Hepatocyte (in vitro differentiated cells): ENCODE measurements around the gene WNT7B.

ENCODE experiments used
- CTCF ChIP-seq: fragments of 200-600 bp; sonication (generic); IDR thresholded peaks from 2 replicates; pipeline ENCODE4 v1.5.1; 2016; ENCODE audit warnings: antibody characterized with exemption, mild to moderate bottlenecking; ENCODE audit not compliant: poor library complexity
- EZH2 ChIP-seq: fragments of 200-600 bp; sonication (generic); IDR thresholded peaks from 2 replicates; pipeline ENCODE4 v1.6.1; 2016; ENCODE audit warnings: antibody characterized with exemption, mild to moderate bottlenecking, borderline replicate concordance
- EZH2phosphoT487 ChIP-seq: fragments of 200-600 bp; sonication (generic); IDR thresholded peaks from one replicate; pipeline ENCODE4 v1.6.1; 2018; ENCODE audit warnings: antibody characterized with exemption, mild to moderate bottlenecking, low read depth, moderate library complexity; ENCODE audit not compliant: unreplicated experiment, severe bottlenecking

- TF ChIP-seq CTCF (no peak), EZH2 (no peak), EZH2phosphoT487 (no peak)
Observed at GRCh38 chr22:46002757-46003270, 25.9 kb upstream of the WNT7B start.
